ENCODE results near the gene NFX1.
A peak's percentile ranks its signal among the peaks of the same experiment; 100 is the strongest.
"Not testable (repeated sequence)": the region's sequence is repeated elsewhere in the genome, so short reads cannot be mapped to it uniquely, and the experiment has no call there.

Gene NFX1

DNA sequence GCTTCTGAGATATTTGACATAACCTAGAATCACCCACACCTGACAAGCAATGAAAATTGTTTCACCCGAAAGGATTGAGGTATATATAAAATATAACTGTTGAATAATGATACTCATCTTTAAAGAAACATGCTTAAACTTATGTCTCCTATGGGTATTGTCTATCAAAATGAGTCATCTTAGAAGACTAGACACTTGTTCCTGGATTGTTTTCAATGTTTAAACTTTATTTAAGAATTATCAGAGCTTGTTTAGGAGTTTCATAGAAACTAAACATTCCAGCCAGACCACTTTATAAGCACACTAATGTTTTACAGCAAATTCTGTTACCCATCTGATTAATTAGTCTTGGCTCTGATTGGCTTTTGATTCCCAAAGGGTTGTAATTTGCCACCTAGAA is 19.6 kb downstream of the NFX1 start:
- Histone ChIP-seq H3K27ac (ENCODE audit: low read depth, low read length, severe bottlenecking) (no peak overlapping the region), H3K36me3 (ENCODE audit: control insufficient read depth, insufficient read depth, low read length) (peaks cover 99% of the 10 kb centered on the region), H3K9me3 (ENCODE audit: control insufficient read depth, low read length) (no peaks in the 10 kb centered on the region), H3K4me3 (ENCODE audit: extremely low read depth, insufficient read depth, low read length, poor library complexity, severe bottlenecking) (no peak overlapping the region), H3K4me1 (ENCODE audit: control insufficient read depth, insufficient read depth, low read length, poor library complexity, severe bottlenecking) (no peaks in the 10 kb centered on the region)
- no CpG with 5 or more reads among the region's 1 CpG for WGBS, 2 experiments (ENCODE audit: insufficient coverage in 2 of 2)

DNA sequence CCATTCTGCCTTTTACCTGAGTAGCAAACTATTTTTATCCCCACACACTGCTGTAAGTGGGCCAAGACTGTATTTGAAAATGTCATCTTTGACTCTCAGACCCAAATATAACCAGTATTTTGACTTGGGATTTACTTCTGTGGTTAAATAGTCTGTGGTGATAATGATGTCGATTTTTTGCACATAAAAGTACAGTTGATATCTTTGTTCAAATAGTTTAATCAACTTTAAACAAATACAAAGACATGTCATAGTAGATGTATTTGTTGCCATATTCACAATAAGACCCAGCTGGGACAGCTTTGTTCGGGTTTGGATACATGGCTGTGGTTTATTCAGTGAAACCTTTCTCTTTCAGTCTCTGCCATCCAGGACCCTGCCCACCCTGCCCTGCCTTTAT is 20.4 kb downstream of the NFX1 start:
- H3K4me3 ChIP-seq (ENCODE audit: extremely low read depth, insufficient read depth, low read length, poor library complexity, severe bottlenecking): no peak overlapping the region
- peaks cover 97% of the 10 kb centered on the region for H3K36me3 ChIP-seq (ENCODE audit: control insufficient read depth, insufficient read depth, low read length)
- no peak overlapping the region for H3K27ac ChIP-seq (ENCODE audit: low read depth, low read length, severe bottlenecking)
- peaks cover 3% of the 10 kb centered on the region for H3K4me1 ChIP-seq (ENCODE audit: control insufficient read depth, insufficient read depth, low read length, poor library complexity, severe bottlenecking)
- WGBS, 2 experiments (ENCODE audit: insufficient coverage in 2 of 2): no CpG with 5 or more reads among the region's 2 CpGs
- H3K9me3 ChIP-seq (ENCODE audit: control insufficient read depth, low read length): no peaks in the 10 kb centered on the region

DNA sequence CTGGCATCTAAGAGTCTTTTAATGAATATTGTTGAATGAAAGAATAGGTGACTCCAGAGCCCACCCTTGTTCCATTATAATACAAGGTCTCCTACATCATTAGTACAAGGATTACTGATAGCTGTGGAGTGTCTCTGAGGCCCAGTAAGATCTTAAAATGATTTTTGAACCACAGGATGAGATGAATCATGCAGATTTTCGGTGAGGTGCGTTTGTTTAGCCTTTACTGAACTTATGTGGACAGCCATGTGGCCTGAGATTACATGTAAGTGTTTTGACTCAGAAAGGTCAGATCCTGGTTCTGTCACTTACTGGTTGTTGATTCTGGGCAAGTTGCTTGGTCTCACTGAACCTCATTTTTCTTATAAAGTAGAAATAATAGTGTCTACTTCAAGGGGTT is 21.6 kb downstream of the NFX1 start:
- no peak overlapping the region for H3K4me3 ChIP-seq (ENCODE audit: extremely low read depth, insufficient read depth, low read length, poor library complexity, severe bottlenecking)
- 100% methylated on average over 2 of the region's 2 CpGs for WGBS, 2 experiments (ENCODE audit: insufficient coverage in 2 of 2)
- H3K36me3 ChIP-seq (ENCODE audit: control insufficient read depth, insufficient read depth, low read length): peaks cover 97% of the 10 kb centered on the region
- H3K27ac ChIP-seq (ENCODE audit: low read depth, low read length, severe bottlenecking): no peak overlapping the region
- H3K4me1 ChIP-seq (ENCODE audit: control insufficient read depth, insufficient read depth, low read length, poor library complexity, severe bottlenecking): peaks cover 3% of the 10 kb centered on the region
- H3K9me3 ChIP-seq (ENCODE audit: control insufficient read depth, low read length): no peaks in the 10 kb centered on the region

DNA sequence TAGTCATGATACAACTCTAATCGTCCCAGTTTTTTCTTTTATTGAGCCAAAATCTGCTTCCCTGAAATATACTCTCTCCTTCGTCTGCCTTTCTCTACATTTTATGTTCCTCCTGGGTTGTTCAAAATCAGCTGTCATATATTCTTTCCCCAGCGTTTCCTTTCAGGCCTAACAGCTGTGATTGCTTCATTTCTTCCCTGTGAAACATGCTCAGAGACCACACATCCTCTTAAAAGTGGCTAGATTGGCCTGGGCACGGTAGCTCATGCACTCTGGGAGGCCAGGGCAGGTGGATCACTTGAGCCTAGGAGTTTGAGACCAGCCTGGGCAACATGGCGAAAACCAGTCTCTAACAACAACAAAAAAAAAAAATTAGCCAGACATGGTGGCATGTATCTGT is 25.1 kb downstream of the NFX1 start:
- H3K9me3 ChIP-seq (ENCODE audit: control insufficient read depth, low read length): no peaks in the 10 kb centered on the region
- H3K4me1 ChIP-seq (ENCODE audit: control insufficient read depth, insufficient read depth, low read length, poor library complexity, severe bottlenecking): peaks cover 6% of the 10 kb centered on the region
- no peak overlapping the region for H3K4me3 ChIP-seq (ENCODE audit: extremely low read depth, insufficient read depth, low read length, poor library complexity, severe bottlenecking)
- peaks cover 98% of the 10 kb centered on the region for H3K36me3 ChIP-seq (ENCODE audit: control insufficient read depth, insufficient read depth, low read length)
- H3K27ac ChIP-seq (ENCODE audit: low read depth, low read length, severe bottlenecking): no peak overlapping the region
- 88 to 95% methylated on average over 4 of the region's 5 CpGs for WGBS, 2 experiments (ENCODE audit: insufficient coverage in 2 of 2)

DNA sequence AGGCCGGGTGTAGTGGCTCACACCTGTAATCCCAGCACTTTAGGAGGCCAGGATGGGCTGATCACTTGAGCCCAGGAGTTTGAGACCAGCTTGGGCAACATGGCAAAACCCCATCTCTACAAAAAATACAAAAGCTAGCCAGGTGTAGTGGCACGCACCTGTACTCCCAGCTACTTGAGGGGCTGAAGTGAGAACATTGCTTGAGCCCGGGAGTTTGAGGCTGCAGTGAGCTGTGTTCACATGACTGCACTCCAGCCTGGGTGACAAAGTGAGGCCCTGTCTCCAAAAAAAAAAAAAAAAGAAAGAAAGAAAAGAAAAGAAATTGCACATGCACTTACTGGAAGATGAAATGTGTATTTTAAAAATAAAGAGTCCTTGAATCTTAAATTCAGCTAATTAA is 26.8 kb downstream of the NFX1 start:
- WGBS, 2 experiments (ENCODE audit: insufficient coverage in 2 of 2): 82 to 87% methylated on average over 3 of the region's 3 CpGs
- not testable (repeated sequence) for H3K4me3 ChIP-seq (ENCODE audit: extremely low read depth, insufficient read depth, low read length, poor library complexity, severe bottlenecking); H3K9me3 ChIP-seq (ENCODE audit: control insufficient read depth, low read length); H3K27ac ChIP-seq (ENCODE audit: low read depth, low read length, severe bottlenecking)
- H3K36me3 ChIP-seq (ENCODE audit: control insufficient read depth, insufficient read depth, low read length): peaks cover 97% of the 10 kb centered on the region
- peaks cover 11% of the 10 kb centered on the region for H3K4me1 ChIP-seq (ENCODE audit: control insufficient read depth, insufficient read depth, low read length, poor library complexity, severe bottlenecking)

DNA sequence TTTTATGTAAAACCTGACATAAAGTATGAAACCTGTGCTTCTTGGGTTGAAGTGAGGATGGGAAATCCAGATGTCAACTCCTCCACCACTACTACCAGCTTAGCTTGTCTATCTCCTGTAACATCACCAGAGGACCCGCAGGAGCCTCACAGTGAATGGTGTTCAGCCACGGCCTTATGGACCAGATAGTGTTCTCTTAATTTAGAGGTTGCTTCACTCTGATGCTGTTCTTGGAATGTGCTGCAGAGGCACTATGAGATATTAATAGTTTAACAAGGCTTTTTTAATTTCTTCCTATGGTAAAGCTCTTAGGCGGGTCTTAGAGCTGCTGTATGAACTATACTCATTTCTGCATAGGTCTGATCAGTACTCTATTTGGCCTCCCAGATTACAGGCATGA is 27.9 kb downstream of the NFX1 start:
- H3K4me3 ChIP-seq (ENCODE audit: extremely low read depth, insufficient read depth, low read length, poor library complexity, severe bottlenecking): no peak overlapping the region
- H3K4me1 ChIP-seq (ENCODE audit: control insufficient read depth, insufficient read depth, low read length, poor library complexity, severe bottlenecking): peaks cover 11% of the 10 kb centered on the region
- 100% methylated on average over 1 of the region's 3 CpGs; no CpG with 5 or more reads in 1 of the 2 experiments for WGBS, 2 experiments (ENCODE audit: insufficient coverage in 2 of 2)
- H3K9me3 ChIP-seq (ENCODE audit: control insufficient read depth, low read length): no peaks in the 10 kb centered on the region
- peaks cover 97% of the 10 kb centered on the region for H3K36me3 ChIP-seq (ENCODE audit: control insufficient read depth, insufficient read depth, low read length)
- H3K27ac ChIP-seq (ENCODE audit: low read depth, low read length, severe bottlenecking): no peak overlapping the region

DNA sequence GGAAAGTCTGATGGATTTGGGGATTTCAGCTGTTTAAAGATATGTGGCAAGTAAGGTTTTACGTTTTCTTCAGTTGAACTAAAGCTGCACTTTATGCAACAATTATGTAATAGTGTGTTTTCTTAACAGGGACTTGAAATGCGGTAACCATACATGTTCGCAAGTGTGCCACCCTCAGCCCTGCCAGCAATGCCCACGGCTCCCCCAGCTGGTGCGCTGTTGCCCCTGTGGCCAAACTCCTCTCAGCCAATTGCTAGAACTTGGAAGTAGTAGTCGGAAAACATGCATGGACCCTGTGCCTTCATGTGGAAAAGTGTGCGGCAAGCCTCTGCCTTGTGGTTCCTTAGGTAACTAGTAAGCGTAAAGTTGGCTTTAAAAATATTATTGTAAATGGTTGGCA is 28.5 kb downstream of the NFX1 start:
- Histone ChIP-seq H3K4me1 (ENCODE audit: control insufficient read depth, insufficient read depth, low read length, poor library complexity, severe bottlenecking) (peaks cover 11% of the 10 kb centered on the region), H3K9me3 (ENCODE audit: control insufficient read depth, low read length) (no peaks in the 10 kb centered on the region), H3K36me3 (ENCODE audit: control insufficient read depth, insufficient read depth, low read length) (peaks cover 97% of the 10 kb centered on the region), H3K4me3 (ENCODE audit: extremely low read depth, insufficient read depth, low read length, poor library complexity, severe bottlenecking) (no peak overlapping the region), H3K27ac (ENCODE audit: low read depth, low read length, severe bottlenecking) (no peak overlapping the region)
- 96 to 99% methylated on average over 7 to 8 of the region's 8 CpGs for WGBS, 2 experiments (ENCODE audit: insufficient coverage in 2 of 2)

DNA sequence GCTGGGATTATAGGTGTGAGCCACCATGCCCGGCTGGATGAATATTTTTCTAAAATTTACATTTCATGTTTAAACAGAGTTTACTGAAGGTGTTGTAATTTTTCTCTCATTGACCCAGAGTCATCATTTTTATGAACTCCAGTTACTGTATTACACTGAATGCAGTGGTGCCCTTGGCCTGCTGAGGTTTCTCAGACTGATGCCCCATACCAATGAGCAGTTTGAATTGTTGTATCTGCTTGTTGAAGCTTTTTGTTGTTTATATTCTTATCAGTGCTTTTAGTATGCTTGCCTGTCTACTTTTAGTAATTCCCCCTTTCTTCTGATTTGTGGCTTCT is 29.9 kb downstream of the NFX1 start:
- WGBS, 2 experiments (ENCODE audit: insufficient coverage in 2 of 2): no CpG with 5 or more reads among the region's 1 CpG
- no peak overlapping the region for H3K4me3 ChIP-seq (ENCODE audit: extremely low read depth, insufficient read depth, low read length, poor library complexity, severe bottlenecking)
- H3K36me3 ChIP-seq (ENCODE audit: control insufficient read depth, insufficient read depth, low read length): peaks cover 97% of the 10 kb centered on the region
- peaks cover 11% of the 10 kb centered on the region for H3K4me1 ChIP-seq (ENCODE audit: control insufficient read depth, insufficient read depth, low read length, poor library complexity, severe bottlenecking)
- no peaks in the 10 kb centered on the region for H3K9me3 ChIP-seq (ENCODE audit: control insufficient read depth, low read length)
- peak overlapping the region; percentile 65 for H3K27ac ChIP-seq (ENCODE audit: low read depth, low read length, severe bottlenecking)

DNA sequence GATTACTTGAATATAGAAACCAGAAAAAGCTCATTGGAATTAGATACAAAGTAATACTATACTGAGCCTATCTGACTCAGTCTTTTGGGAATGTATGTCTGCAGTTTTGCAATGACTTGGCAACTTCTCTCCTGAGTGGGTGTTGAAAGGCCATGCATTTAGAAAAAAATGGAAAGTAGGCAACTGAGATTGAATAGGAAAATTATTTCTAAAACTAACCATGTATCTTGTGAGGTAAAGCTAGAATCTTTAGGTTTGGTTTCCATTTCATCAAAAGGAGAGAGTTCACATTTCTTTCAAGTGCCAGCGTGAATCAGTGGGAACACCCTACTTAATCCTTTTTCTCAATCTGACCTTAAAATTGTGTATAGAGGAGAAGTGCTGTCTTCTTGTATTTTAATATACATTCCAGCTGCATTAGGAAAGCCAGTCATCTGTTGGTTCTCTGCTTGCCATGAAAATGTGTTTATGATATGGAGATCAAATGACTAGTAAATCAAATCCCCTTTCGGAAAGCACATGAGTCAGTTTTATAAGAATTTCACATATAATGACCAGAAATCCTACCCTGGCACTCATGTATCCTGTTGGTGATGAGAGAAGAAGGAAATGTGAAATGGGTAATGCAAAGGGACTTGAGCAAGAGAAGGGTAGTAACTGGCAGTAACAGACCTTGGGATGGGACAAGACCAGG is 30.4 kb downstream of the NFX1 start:
- Histone ChIP-seq H3K4me3 (ENCODE audit: extremely low read depth, insufficient read depth, low read length, poor library complexity, severe bottlenecking) (no peak overlapping the region), H3K27ac (ENCODE audit: low read depth, low read length, severe bottlenecking) (peak overlapping the region; percentile 73), H3K4me1 (ENCODE audit: control insufficient read depth, insufficient read depth, low read length, poor library complexity, severe bottlenecking) (peaks cover 9% of the 10 kb centered on the region), H3K9me3 (ENCODE audit: control insufficient read depth, low read length) (no peaks in the 10 kb centered on the region), H3K36me3 (ENCODE audit: control insufficient read depth, insufficient read depth, low read length) (peaks cover 97% of the 10 kb centered on the region)
- WGBS, 2 experiments (ENCODE audit: insufficient coverage in 2 of 2): no CpG with 5 or more reads among the region's 2 CpGs

DNA sequence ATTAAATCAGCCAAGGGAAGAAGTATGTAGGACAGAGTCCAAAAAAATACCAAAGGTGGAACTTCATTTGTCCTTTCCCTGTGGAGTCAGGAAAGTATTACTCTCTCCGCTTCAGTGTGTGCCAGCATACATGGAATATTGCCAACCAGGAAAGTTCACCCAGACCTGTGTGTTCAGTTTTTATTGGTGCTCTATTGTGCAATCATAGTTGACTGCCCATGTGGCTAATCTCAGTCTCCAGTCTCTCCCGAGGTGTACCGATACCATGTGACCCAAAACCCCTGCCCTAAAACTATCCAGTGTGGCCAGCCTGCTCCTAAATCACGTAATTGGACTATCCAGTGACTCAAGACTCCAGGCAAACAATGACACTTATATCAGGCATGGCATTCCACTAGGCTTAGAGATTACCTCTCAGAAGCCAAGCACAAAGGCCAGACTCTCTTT is 38.8 kb downstream of the NFX1 start:
- Histone ChIP-seq H3K27ac (ENCODE audit: low read depth, low read length, severe bottlenecking) (no peak overlapping the region), H3K4me3 (ENCODE audit: extremely low read depth, insufficient read depth, low read length, poor library complexity, severe bottlenecking) (no peak overlapping the region), H3K9me3 (ENCODE audit: control insufficient read depth, low read length) (no peaks in the 10 kb centered on the region), H3K4me1 (ENCODE audit: control insufficient read depth, insufficient read depth, low read length, poor library complexity, severe bottlenecking) (peaks cover 9% of the 10 kb centered on the region), H3K36me3 (ENCODE audit: control insufficient read depth, insufficient read depth, low read length) (peaks cover 83% of the 10 kb centered on the region)
- 93 to 96% methylated on average over 3 of the region's 4 CpGs for WGBS, 2 experiments (ENCODE audit: insufficient coverage in 2 of 2)

DNA sequence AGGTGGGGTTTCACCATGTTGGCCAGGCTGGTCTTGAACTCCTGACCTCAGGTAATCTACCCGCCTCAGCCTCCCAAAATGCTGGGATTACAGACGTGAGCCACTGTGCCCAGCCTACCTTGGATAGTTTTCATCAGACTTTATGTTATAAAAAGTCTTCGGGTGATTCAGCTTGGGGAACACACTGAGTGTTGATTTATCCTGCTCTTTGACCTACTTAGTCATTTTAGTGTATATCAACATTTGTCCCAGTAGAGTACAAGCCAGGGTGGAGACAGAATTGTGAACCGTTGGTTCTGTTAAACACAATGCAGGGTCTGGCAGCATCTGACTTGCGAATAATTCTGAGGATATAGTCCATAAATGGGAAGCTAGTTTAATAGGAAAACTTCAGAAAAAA is 39.7 kb downstream of the NFX1 start:
- Histone ChIP-seq H3K9me3 (ENCODE audit: control insufficient read depth, low read length) (no peaks in the 10 kb centered on the region), H3K4me1 (ENCODE audit: control insufficient read depth, insufficient read depth, low read length, poor library complexity, severe bottlenecking) (peaks cover 9% of the 10 kb centered on the region), H3K27ac (ENCODE audit: low read depth, low read length, severe bottlenecking) (no peak overlapping the region), H3K4me3 (ENCODE audit: extremely low read depth, insufficient read depth, low read length, poor library complexity, severe bottlenecking) (no peak overlapping the region), H3K36me3 (ENCODE audit: control insufficient read depth, insufficient read depth, low read length) (peaks cover 83% of the 10 kb centered on the region)
- 94 to 100% methylated on average over 3 to 5 of the region's 5 CpGs for WGBS, 2 experiments (ENCODE audit: insufficient coverage in 2 of 2)
